GM21619 (cell line): ENCODE data around the gene ITGB4.
A peak's percentile ranks its signal among the peaks of the same experiment; 100 is the strongest.
"Not testable (repeated sequence)": the region's sequence is repeated elsewhere in the genome, so short reads cannot be mapped to it uniquely, and the experiment has no call there.

ENCODE experiments used
- ATAC-seq: cut with Tn5 transposase; IDR thresholded peaks from one replicate; pipeline ENCODE4 v1.9.1; 2021; ENCODE audit not compliant: unreplicated experiment

The ITGB4 gene

GRCh38 chr17:75752405-75752709 is 31.1 kb downstream of the ITGB4 start:
- no peak for ATAC-seq

GRCh38 chr17:75752802-75753513 is 31.7 kb downstream of the ITGB4 start:
- no peak for ATAC-seq

- peak; percentile 50 for ATAC-seq
Measured at GRCh38 chr17:75753514-75754377, 32.5 kb downstream of the ITGB4 start.

GRCh38 chr17:75754378-75755204 is 33.3 kb downstream of the ITGB4 start:
- no peak for ATAC-seq

GRCh38 chr17:75755205-75755901 is 34.1 kb downstream of the ITGB4 start:
- ATAC-seq = no peak

GRCh38 chr17:75755990-75756389 is 34.7 kb downstream of the ITGB4 start:
- ATAC-seq = no peak

- no peak for ATAC-seq
Measured at GRCh38 chr17:75756451-75757085, 35.3 kb downstream of the ITGB4 start.

DNA sequence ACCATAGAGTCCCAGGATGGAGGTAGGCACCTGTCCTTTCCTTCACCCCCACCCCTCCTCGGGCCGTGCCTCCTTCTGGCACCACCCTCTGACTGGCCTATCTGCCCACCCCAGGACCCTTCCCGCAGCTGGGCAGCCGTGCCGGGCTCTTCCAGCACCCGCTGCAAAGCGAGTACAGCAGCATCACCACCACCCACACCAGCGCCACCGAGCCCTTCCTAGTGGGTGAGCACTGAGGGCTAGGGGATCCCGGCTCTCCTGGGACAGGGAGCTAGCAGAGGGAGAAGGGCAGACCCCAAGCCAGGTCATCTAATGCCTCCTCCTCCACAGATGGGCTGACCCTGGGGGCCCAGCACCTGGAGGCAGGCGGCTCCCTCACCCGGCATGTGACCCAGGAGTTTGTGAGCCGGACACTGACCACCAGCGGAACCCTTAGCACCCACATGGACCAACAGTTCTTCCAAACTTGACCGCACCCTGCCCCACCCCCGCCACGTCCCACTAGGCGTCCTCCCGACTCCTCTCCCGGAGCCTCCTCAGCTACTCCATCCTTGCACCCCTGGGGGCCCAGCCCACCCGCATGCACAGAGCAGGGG is 35.9 kb downstream of the ITGB4 start:
- ATAC-seq = no peak

GRCh38 chr17:75758131-75758905 is 37.1 kb downstream of the ITGB4 start:
- no peak for ATAC-seq

DNA sequence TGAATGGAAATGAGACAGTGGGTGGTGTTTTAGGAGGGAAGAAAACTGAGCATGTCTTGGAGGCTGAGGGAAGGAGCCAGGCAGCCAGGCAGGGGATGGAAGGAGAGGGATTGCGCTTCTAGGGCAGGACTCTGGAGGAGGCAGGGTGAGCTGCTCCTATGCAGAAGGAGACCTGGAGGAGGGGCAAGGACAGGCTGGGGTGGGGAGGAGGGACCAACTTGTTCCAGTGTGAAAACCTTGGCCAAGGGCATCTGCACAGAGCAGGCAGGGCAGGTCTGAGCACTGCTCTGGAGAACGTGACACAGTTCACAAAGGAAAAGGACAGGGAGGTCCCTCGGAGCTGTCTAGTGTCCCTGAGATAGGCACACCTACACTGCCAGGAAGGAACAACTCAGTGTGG is 38.2 kb downstream of the ITGB4 start:
- ATAC-seq = no peak

DNA sequence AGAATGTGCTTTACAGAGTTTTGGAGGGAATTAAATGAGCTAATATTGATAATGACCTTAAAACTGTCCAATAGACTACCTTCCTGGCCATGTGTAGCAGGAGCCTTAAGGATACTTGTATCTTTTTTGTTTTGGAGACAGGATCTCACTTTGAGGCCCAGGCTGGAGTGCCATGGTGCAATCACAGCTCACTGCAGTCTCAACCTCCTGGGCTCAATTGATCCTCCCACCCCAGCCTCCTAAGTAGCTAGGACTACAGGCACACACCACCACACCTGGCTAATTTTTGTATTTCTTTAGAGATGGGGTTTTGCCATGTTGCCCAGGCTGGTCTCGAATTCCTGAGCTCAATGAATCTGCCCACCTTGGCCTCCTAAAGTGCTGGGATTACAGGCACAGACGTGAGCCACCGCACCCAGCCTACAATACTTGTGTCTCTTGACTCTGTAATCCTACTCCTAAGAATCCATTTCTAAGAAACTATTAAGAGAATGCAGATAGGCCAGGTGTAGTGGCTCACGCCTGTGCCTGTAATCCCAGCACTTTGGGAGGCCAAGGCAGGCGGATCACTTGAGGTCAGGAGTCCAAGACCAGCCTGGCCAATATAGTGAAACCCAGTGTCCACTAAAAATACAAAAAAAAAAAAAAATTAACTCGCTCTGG is 38.9 kb downstream of the ITGB4 start:
- not testable (repeated sequence) for ATAC-seq

GRCh38 chr17:75762513-75763268 is 41.4 kb downstream of the ITGB4 start:
- ATAC-seq = no peak

GRCh38 chr17:75763269-75763607 is 42.0 kb downstream of the ITGB4 start:
- no peak for ATAC-seq

DNA sequence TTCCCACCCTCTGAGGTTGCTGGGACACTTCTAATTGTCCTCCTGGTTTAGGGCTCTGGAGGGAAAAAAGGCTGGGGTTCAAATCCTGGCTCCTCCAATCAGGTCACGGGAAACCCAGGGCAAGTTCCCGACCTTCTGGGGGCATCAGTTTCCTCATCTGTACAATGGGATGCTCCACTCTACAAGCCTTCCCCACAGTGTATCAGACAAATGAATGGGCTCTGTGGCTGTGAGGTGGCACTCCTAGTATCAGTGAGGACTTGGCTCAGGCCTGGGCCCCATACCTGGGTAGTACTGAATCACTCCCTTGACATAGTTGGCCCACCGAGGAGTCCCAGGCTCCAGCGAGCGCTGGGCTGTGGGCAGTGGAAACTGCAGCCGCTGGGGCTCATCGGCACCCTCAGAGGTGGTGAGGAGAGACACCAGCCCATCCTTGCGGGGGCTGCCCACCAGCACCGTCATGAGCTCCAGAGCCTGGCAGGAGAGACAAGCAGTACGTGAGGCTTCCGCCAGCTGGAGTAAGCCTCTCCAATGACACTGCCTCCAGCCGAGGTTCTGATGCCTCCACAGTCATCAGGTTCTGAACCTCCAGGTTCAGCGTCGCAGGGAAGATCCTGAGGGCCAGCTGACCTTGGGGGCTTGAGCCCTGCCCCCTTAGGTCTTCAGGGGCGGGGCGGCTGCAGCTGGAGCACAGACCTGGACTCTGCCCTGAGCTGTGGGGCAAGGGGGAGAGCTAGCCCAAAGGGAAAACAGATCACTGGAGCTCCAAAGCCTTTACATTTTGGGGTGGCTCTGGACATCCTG is 42.6 kb downstream of the ITGB4 start:
- no peak for ATAC-seq

DNA sequence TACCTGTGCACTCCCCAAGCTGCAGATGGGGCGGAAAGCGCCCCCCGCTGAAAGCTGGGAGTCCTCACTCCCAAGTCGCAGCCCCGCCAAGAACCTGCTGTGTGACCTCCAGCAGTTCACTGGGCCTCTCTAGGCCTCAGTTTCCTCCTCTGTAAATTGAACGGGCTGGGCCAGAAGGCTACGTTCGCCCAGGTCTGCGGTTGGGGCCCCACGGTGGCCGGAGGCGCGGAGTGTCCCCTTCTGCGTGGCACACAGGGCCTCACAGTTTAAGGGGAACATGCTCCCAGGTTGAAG is 43.1 kb downstream of the ITGB4 start:
- ATAC-seq = no peak

GRCh38 chr17:75764711-75765421 is 43.6 kb downstream of the ITGB4 start, which contains the start of gene GALK1:
TSS of gene GALK1 (minus strand) at chr17:75765192. CDS start at chr17:75765136, 56 bp downstream.
- peak; percentile 66 for ATAC-seq

GRCh38 chr17:75765981-75766380 is 44.7 kb downstream of the ITGB4 start:
- no peak for ATAC-seq
